GM18907 (cell line): Measurements from ENCODE around the gene LAMP1.
"Not testable (repeated sequence)": the region's sequence is repeated elsewhere in the genome, so short reads cannot be mapped to it uniquely, and the experiment has no call there.

Experiments
- ATAC-seq: cut with Tn5 transposase; IDR thresholded peaks from one replicate; pipeline ENCODE4 v1.9.1; 2021; ENCODE audit warnings: mild to moderate bottlenecking, moderate library complexity; ENCODE audit not compliant: unreplicated experiment

The LAMP1 gene

DNA sequence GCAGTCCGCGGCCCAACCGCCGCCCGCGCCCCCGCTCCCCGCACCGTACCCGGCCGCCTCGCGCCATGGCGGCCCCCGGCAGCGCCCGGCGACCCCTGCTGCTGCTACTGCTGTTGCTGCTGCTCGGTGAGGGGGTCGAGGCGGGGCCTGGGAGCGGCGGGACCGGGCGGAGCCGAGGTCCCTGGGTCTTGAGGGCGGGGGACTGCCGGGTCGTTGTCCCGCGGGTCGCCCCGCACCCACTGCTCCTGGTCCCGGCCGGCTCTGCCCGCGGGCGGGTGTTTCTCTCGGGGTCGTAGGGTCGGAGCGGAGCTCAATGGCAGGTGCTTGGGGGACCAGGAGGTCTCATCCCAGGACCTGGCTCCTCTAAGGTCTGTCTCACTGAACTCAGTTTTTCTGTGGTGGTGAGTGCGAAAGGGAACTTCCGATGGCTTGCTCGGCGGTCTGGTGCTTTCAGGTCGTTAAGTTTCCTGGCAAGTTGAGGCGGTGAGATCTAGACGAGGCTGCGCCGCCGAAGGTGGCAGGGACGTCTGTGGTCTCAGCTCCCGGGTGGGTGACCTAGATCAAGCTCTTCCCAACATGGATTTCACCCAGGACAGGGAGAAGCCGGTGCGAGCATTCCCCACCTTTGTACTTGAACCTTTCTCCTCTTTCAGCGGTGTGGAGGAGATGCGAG, 467 bp downstream of the LAMP1 start:
- peak; percentile 47 for ATAC-seq

DNA sequence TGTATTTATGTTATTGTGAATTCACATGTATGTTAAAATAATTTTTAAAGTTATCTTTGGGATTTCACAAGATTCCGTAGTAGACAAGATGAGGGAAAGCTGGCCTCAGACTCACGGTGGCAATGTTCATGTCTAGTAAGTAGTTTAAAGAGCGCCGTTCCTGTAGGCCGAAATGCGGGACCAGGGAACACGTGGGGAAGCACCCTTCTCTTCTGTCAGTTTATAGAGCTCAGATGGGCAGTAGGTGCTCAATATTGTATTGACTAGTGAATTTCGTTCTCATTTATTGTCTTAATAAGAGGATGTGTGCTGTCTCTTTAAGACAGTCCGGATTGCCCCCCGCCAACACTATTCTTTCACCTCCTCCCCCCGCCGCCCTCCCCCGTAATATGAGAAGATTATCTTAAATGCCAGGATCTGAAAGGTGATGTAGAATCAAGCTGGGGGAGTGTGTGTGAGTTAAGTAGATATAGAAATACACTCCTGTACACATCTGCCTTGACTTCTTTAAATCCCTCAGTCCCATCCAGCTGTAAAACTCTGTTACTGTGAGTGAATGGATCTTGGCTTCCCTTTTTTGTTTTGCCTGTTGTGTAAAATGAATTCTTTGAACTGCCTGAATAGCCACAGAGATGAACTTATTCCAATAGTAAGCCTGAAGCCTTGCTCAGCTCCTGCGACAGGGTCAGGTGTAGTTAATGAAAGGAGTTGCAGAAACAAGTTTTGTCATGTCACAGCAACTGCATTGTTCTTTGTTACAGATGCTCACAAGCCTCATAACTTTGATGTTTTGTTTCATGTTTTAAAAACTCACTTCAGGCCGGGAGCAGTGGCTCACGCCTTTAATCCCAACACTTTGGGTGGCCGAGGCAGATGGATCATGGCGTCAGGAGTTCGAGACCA, 1.3 kb downstream of the LAMP1 start:
- no peak for ATAC-seq

DNA sequence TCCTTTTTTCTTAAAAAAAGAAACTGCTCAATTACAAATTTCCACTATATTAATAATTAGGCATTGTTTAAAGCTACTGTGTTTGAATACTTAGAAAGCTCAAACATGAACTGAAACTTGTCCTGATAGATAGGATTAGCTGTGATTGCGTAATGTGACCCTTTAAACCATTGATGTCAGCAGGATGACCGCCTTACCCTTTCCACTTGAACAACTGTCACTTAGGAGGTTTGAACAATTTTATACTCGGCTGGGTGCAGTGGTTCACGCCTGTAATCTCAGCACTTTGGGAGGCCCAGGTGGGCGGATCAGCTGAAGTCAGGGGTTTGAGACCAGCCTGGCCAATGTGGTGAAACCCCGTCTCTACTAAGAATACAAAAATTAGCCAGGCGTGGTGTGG, 2.9 kb downstream of the LAMP1 start:
- ATAC-seq = no peak

DNA sequence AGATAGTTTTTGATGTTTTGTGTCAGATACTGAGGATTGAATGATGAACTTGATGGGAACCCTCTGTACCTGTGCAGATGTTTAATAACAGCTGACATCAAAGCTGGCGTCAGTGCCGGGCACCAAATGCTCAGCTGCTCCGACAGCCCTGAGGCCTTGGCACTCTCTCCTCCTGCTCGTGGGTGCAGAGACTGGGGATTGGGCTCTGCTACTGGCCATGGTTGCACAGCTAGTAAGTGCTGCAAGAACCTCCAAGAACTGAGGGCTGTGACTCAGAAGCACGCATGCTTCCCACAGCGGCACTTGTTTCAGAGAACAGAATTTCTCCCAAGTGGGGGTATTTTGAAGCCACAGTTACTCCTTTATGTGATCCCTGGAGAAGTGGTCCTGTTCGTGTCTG, 5.9 kb downstream of the LAMP1 start:
- ATAC-seq = no peak

DNA sequence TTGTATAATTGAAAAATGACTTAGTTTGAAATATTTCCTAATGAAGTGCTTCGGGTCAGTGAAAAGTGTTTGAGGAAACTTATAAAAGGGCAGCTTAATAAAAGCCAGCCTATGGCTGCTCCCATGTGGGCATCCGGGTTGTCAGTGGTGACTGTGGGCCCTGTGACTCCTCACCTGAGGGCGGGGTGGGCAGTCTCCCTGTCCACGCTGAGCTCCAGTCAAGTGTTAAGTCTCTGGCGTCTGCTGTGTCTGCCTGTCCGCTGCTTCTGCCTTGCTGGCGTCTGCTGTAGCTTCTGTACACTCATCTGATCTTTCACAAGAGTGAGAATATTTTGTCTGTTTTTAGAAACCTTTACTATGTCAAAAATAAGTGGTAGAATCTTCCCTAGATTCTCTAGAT, 7.1 kb downstream of the LAMP1 start:
- no peak for ATAC-seq

DNA sequence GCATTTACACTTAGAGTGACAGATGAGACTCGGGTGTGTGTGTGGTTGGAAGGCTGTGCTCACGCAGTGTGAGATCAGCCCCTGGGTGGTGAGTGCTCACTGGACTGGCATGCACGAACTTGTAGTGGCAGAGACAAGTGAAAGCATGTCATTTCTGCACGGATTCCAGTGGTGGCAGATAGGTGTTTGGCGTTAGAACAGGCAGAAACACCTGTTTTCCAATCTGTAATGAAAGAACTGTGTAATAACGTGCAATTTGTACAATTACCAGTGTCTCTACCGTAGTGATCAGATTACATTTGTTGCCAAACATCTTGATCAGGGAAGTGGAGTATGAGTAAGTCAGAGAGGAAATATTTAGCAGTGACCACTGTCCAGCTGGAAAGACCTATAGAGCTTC, 8.2 kb downstream of the LAMP1 start:
- no peak for ATAC-seq

DNA sequence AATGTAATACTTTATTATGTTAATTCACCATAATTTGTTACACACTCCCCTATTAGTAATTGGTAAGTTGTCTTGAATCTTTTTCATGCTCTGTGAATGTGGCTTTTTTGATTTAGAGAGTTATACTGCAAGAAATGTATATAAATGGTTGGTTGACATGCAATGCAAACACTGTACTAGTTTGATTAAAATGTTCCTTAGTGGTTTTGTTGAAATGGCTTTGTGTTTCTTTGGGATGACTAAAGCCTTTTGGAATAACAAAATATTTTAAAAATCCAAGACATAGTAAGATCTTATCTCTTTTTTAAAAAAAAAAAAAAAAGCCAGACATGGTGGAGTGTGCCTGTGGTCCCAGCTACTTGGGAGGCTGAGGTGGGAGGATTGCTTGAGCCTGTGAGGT, 10.5 kb downstream of the LAMP1 start:
- no peak for ATAC-seq

DNA sequence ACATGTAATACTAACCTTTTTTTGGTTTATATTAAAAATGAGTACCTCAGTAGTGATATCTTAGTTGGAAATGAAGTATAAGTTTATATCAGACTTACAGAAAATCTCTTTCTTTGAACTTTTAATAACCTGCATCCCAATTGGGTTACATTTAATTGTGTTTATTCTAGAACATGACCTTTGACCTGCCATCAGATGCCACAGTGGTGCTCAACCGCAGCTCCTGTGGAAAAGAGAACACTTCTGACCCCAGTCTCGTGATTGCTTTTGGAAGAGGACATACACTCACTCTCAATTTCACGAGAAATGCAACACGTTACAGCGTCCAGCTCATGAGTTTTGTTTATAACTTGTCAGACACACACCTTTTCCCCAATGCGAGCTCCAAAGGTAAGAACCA, 12.4 kb downstream of the LAMP1 start:
- no peak for ATAC-seq

DNA sequence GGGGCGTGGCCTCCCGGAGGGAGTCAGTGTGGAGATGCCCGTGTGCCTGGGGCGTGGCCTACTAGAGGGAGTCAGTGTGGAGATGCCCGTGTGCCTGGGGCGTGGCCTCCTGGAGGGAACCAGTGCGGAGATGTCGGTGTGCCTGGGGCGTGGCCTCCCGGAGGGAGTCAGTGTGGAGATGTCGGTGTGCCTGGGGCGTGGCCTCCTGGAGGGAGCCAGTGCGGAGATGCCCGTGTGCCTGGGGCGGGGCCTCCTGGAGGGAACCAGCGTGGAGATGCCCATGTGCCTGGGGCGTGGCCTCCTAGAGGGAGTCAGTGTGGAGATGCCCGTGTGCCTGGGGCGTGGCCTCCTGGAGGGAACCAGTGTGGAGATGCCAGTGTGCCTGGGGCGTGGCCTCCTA, 17.1 kb downstream of the LAMP1 start:
- not testable (repeated sequence) for ATAC-seq

DNA sequence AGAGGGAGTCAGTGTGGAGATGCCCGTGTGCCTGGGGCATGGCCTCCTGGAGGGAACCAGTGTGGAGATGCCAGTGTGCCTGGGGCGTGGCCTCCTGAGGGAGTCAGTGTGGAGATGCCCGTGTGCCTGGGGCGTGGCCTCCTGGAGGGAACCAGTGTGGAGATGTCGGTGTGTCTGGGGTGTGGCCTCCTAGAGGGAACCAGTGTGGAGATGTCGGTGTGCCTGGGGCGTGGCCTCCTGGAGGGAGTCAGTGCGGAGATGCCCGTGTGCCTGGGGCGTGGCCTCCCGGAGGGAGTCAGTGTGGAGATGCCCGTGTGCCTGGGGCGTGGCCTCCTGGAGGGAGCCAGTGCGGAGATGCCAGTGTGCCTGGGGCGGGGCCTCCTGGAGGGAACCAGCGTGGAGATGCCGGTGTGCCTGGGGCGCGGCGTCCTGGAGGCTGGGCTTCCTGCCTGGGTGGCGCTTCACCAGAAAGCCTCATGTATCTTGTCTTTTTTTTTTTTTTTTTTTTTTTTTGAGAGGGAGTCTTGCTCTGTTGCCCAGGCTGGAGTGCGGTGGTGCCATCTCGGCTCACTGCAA, 17.9 kb downstream of the LAMP1 start:
- ATAC-seq = not testable (repeated sequence)

DNA sequence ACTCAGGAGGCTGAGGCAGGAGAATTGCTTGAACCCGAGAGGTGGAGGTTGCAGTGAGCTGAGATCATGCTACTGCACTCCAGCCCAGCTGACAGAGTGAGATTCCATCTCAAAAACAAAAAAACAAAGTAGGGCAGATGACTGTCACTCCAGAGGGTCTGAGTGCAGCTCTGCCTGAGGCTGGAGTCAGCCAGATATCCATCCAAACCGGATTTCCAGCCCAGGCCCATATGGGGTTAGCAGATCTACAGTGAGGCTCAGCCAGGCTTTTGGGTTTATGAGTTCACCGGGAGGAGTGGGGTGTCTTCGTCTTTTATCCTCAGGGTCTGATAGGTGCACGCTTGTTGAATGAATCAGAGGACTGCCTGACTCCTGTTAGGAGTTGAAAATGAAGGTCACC, 19.0 kb downstream of the LAMP1 start:
- no peak for ATAC-seq

DNA sequence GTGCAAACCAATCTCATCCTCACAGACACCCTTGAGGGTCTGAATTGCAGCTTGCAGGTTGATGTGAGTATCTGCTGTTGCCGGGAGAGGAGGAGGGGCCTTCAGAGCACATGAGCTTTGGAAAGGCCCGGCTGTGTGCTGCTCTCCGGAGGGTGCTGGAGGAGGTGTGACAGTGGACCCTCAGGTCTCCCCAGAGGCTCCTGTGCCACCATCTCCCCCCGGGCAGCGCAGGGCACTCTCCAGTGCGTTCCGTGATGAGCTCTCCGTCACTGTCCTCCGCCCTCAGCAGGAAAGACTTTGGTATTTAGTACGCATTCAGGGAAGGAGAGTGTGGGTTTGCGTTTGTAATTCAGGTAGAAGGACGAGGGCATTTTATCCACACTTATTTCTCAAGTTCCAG, 20.0 kb downstream of the LAMP1 start:
- ATAC-seq = no peak

DNA sequence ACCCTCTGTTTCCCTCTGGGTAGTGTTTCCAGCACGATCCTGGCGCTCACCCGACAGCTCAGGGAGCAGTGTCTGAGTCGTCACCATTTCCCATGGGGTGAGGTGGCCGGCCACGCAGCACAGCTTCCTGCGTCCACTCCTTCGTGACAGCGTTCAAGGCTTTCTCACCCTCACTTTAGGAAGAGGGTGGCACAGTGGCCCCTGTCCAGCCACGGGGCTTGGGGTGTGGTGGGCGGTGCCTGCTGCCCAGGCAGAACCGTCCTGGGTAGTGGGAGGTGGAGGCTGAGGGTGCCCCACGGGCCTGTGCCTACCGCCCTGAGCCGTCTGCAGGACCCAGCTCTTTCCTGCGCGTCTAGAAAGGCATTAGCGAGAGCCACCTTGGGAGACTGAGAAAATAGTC, 21.9 kb downstream of the LAMP1 start:
- no peak for ATAC-seq

DNA sequence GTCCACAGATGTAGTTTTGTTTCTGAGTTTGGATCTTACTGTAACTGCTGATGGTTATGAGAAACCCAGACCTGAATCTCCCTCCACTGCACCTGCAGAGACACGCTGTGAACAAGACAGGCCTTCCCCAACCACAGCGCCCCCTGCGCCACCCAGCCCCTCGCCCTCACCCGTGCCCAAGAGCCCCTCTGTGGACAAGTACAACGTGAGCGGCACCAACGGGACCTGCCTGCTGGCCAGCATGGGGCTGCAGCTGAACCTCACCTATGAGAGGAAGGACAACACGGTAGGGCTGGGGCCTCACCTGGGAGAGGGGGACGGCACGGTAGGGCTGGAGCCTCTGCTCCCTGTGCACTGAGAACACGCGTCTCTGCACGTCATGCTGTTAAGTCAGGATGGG, 22.3 kb downstream of the LAMP1 start:
- no peak for ATAC-seq

DNA sequence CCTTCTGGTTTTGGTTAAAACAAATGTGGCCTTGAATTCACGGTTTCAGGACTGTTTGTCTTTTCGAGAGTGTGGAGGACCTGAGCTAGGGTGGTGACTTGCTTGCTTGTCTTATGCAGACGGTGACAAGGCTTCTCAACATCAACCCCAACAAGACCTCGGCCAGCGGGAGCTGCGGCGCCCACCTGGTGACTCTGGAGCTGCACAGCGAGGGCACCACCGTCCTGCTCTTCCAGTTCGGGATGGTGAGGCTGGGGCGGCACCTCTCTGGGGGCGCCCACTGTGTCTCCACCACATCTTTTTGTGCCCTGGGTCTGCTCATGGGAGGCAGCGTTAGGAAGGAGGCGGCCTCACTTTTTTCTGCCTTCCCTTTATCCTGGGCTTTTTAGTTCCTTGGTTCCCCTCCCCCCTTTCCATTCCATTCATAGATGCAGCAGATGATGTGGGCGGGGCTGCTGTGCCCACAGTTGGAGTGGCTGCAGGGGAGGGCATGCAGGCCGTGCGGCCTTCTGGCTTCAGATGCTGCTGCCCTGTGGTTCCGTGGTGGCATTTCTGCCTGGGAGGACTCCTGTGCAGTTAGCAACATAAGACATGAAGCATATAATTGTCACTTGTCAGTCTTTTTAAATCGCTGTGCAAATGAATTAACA, 23.3 kb downstream of the LAMP1 start:
- no peak for ATAC-seq

DNA sequence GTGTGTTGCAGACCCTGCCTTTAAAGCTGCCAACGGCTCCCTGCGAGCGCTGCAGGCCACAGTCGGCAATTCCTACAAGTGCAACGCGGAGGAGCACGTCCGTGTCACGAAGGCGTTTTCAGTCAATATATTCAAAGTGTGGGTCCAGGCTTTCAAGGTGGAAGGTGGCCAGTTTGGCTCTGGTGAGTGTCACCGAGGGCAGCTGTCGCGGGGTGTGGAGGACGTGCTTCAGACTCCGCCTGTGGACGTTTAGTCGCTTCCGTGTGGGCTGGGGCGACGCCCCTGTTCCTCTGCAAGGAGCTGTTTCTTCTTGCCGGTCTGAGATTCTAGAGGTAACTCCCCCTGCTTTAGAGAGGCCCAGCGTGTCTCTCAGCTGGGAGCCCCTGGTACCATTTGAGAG, 24.5 kb downstream of the LAMP1 start:
- no peak for ATAC-seq

DNA sequence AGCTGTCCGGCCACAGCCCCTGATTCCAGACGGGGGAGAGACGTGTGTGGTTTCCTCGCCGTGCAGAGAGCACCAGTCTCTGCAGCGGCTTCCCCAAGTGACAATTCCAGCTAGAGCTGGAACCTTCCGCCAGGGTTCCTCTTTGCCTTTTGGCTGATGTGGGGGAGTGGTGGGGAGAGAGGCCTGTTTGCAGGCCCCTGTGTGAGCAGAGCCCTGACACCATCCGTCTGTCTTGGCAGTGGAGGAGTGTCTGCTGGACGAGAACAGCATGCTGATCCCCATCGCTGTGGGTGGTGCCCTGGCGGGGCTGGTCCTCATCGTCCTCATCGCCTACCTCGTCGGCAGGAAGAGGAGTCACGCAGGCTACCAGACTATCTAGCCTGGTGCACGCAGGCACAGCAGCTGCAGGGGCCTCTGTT, 25.0 kb downstream of the LAMP1 start:
- ATAC-seq = no peak

DNA sequence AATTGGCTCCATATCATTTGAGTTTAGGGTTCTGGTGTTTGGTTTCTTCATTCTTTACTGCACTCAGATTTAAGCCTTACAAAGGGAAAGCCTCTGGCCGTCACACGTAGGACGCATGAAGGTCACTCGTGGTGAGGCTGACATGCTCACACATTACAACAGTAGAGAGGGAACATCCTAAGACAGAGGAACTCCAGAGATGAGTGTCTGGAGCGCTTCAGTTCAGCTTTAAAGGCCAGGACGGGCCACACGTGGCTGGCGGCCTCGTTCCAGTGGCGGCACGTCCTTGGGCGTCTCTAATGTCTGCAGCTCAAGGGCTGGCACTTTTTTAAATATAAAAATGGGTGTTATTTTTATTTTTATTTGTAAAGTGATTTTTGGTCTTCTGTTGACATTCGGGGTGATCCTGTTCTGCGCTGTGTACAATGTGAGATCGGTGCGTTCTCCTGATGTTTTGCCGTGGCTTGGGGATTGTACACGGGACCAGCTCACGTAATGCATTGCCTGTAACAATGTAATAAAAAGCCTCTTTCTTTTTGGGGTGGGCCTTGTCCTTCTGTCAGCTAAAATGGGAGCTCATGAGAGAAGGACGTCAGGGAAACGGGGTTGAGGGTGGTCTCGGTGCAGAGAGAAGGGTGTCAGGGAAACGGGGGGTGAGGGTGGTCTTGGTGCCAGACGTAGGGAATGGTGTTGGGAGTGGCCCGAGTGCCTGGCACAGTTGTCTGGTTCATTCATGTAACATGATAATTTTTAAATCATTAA, 26.0 kb downstream of the LAMP1 start:
- ATAC-seq = no peak

DNA sequence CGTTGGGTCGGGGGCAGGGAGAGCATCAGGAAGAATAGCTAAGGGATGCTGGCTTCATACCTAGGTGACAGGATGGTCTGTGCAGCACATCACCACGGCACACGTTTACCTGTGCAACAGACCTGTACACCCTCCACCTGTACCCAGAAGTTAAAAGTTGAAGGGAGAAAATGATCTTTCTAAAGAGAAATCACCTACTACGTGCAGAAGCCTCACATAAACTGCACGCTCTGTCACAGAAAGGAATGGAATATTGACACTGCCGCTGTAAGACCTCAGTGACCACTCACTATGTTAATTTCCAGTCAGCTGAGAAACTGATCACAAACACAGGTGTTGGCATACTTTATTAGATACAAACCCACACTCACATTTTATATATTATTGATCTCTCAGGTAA, 26.8 kb downstream of the LAMP1 start:
- no peak for ATAC-seq

DNA sequence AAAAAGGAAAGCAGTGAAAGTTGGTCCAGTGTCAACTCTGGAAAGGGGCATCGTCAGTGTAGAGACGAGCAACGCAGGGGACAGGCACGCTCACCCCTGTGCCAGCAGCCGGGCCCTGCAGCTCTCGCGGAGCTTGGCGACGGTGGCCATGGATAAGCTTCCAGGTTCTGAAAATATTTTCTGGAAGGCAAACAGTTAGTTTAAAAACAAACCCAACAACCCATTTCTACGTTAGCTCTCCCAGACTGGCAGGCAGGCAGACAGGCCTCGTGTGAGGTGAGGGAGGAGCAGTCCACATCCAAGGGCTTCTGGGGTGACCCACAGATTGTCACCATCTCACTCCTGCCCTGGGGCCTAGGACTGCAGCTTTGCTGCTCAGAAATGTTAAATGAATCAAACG, 27.4 kb downstream of the LAMP1 start:
- ATAC-seq = no peak

DNA sequence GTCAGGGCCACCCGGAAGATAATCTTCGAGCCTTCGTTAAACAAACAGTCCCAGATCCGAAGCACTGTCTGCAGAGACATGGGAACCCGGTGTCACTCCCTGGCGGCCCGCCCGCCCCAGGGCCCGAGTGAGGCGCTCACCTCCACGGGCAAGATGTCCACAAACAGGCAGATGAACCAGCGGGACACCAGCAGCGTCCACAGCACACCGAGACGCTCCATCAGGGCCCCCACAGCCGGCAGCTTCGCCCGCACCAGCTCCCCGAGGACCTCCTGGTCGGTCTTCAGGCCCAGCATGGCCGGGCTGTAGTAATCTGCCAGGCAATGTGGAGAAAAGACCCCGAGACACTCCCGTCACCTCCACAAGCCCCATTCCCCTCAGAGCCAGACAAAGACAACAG, 28.7 kb downstream of the LAMP1 start:
- ATAC-seq = no peak
